Fibroblast of peridontal ligament (primary cell): ENCODE measurements around the gene EML6.
A peak's percentile ranks its signal among the peaks of the same experiment; 100 is the strongest.

Experiments
- DNase-seq: peaks from one replicate; pipeline ENCODE4 v3.0.0-alpha.2; 2010; ENCODE audit errors: extremely low read depth

The EML6 gene

GRCh38 chr2:54706622-54707021, 16.8 kb upstream of the EML6 start:
- DNase-seq = no peak

- no peak for DNase-seq
These were observed 14.7 kb upstream of the EML6 start for GRCh38 chr2:54708584-54709335.

GRCh38 chr2:54709336-54709809, 14.1 kb upstream of the EML6 start:
- no peak for DNase-seq

GRCh38 chr2:54710216-54710615, 13.2 kb upstream of the EML6 start:
- DNase-seq = no peak

- DNase-seq = no peak
These were observed 10.9 kb upstream of the EML6 start for GRCh38 chr2:54712516-54712915.

- DNase-seq = no peak
These were observed 8.5 kb upstream of the EML6 start for GRCh38 chr2:54714996-54715395.

GRCh38 chr2:54716375-54716774, 7.1 kb upstream of the EML6 start:
- DNase-seq = no peak

- DNase-seq = no peak
These were observed 2.9 kb upstream of the EML6 start for GRCh38 chr2:54720563-54720962.

GRCh38 chr2:54722641-54723040, 821 bp upstream of the EML6 start:
- peak; percentile 60 for DNase-seq

- peak; percentile 31 for DNase-seq
These were observed 616 bp downstream of the EML6 start for GRCh38 chr2:54723996-54724559.

- DNase-seq = no peak
These were observed 1.3 kb downstream of the EML6 start for GRCh38 chr2:54724560-54725342.

GRCh38 chr2:54725343-54726099, 2.1 kb downstream of the EML6 start:
- DNase-seq = no peak

GRCh38 chr2:54726431-54726830, 3.0 kb downstream of the EML6 start:
- no peak for DNase-seq

GRCh38 chr2:54726940-54727339, 3.5 kb downstream of the EML6 start:
- DNase-seq = no peak

GRCh38 chr2:54728669-54729120, 5.2 kb downstream of the EML6 start:
- peak; percentile 84 for DNase-seq

GRCh38 chr2:54735636-54736035, 12.2 kb downstream of the EML6 start:
- peak; percentile 32 for DNase-seq

GRCh38 chr2:54738281-54738680, 14.8 kb downstream of the EML6 start:
- no peak for DNase-seq

- DNase-seq = no peak
These were observed 16.9 kb downstream of the EML6 start for GRCh38 chr2:54740333-54740732.

- DNase-seq = peak; percentile 28
These were observed 17.8 kb downstream of the EML6 start for GRCh38 chr2:54741250-54741649.

GRCh38 chr2:54750040-54750439, 26.6 kb downstream of the EML6 start:
- peak; percentile 15 for DNase-seq

- no peak for DNase-seq
These were observed 29.0 kb downstream of the EML6 start for GRCh38 chr2:54752439-54752838.
